ACHN (cell line): ENCODE results near the gene IL19.
"Not testable (repeated sequence)": the region's sequence is repeated elsewhere in the genome, so short reads cannot be mapped to it uniquely, and the experiment has no call there.

Experiments used
- DNase-seq: peaks from one replicate; pipeline ENCODE4 v3.0.0-alpha.2; 2015
- in situ Hi-C: cut with HindIII; loops from 2 replicates; pipeline ENCODE4 v1.10.0; 2017; ENCODE audit warnings: low sequenced_read_pairs, low pct_ligation_motif_present, low pct_unique_long_range_greater_than_20kb

The IL19 gene

DNA sequence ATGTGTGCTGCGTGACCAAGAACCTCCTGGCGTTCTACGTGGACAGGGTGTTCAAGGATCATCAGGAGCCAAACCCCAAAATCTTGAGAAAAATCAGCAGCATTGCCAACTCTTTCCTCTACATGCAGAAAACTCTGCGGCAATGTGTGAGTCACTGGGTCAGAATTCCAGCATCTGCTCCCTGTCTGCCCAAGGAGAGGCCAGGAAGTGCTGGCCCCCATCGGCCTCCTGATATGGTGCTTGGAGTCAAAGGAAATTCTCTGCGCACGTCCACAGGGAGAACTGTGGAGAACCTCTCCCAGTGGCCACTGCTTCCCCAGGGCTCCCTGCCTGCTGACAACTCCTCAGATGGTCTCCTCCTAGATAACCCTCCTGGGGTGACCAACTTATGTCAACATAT, 69.3 kb downstream of the IL19 start:
- in situ Hi-C loops, result no loop called here
- DNase-seq, result peak; percentile 50

GRCh38 chr1:206841609-206842323, 71.2 kb downstream of the IL19 start:
- in situ Hi-C loops, result no loop called here
- DNase-seq, result no peak

DNA sequence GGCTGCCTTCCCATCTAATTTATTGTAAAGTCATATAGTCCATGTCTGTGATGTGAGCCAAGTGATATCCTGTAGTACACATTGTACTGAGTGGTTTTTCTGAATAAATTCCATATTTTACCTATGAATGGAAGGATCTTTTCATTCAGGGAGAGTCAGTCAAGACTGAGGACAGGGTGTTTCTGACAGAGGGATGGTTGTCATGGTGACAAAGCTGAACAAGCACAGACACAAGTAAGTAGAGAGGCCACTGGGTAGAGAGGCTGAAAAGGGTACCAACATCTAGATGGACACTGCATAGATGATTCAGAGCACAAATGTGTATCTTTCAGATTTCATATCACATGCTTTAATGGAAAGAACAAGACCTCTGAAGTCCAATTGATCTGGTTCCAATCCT, 72.3 kb downstream of the IL19 start:
- no peak for DNase-seq
- in situ Hi-C loops, result no loop called here

GRCh38 chr1:206843626-206844025, 73.1 kb downstream of the IL19 start:
- in situ Hi-C loops, result no loop called here

GRCh38 chr1:206846487-206846886, 75.9 kb downstream of the IL19 start:
- in situ Hi-C loops, result no loop called here
- no peak for DNase-seq

More at GRCh38 chr1:206843626-206844025, 73.1 kb downstream of the IL19 start:
- DNase-seq, result no peak

- no peak for DNase-seq
- in situ Hi-C loops, result no loop called here
These were observed 76.8 kb downstream of the IL19 start for GRCh38 chr1:206847337-206847834.

GRCh38 chr1:206847946-206848345, 77.4 kb downstream of the IL19 start:
- DNase-seq, result no peak
- in situ Hi-C loops, result no loop called here

DNA sequence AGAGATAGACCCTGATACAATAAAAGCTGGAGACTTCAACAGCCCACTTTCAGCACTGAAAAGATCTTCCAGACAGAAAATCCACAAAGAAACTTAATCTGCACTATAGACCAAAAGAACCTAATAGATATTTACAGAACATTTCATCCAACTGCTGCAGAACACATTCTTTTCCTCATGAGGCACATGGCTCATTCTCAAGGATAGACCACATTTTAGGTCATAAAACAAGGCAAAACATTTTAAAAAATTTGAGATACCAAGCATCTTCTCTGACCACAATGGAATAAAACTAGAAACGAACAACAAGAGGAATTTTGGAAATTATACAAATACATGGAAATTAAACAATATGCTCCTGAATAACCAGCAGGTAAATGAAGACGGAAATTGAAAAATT, 79.8 kb downstream of the IL19 start:
- DNase-seq, result no peak
- in situ Hi-C loops, result no loop called here

DNA sequence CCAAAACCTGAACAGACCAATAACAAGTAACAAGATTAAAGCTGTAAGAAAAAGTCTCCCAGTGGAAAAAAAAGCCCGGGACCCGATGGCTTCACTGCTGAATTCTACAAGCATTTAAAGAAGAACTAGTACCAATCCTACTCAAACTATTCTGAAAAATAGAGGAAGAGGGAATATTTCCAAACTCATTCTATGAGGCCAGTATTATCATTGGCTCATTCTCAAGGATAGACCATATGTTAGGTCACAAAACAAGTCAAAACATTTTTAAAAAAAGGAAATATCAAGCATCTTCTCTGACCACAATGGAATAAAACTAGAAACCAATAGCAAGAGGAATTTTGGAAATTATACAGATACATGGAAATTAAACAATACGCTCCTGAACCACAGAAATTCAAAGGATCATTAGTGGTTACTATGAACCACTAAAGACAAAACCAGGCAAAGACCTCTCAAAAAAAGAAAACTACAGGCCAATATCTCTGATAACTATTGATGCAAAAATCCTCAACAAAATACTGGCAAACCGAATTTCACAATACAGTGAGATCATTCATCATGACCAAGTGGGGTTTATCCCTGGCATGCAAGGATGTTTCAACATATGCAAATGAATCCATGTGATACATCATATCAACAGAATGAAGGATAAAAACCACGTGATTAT, 80.9 kb downstream of the IL19 start:
- no peak for DNase-seq
- in situ Hi-C loops, result no loop called here

- DNase-seq, in situ Hi-C loops: not testable (repeated sequence)
These were observed 82.1 kb downstream of the IL19 start for GRCh38 chr1:206852662-206853061.

DNA sequence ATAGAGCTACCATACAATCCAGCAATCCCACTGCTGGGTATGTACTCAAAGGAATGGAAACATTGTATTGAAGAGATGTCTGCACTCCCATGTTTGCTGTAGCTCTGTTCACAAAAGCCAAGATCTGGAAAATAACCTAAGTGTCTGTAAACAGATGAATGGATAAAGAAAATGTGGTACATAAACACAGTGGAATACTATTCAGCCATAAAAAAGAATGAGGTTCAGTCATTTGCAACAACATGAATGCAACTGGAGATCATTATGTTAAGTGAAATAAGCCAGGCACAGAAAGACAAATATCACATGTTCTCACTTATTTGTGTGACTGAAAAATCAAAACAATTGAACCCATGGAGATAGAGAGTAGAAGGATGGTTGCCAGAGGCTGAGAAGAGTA, 83.1 kb downstream of the IL19 start:
- DNase-seq, in situ Hi-C loops: not testable (repeated sequence)

DNA sequence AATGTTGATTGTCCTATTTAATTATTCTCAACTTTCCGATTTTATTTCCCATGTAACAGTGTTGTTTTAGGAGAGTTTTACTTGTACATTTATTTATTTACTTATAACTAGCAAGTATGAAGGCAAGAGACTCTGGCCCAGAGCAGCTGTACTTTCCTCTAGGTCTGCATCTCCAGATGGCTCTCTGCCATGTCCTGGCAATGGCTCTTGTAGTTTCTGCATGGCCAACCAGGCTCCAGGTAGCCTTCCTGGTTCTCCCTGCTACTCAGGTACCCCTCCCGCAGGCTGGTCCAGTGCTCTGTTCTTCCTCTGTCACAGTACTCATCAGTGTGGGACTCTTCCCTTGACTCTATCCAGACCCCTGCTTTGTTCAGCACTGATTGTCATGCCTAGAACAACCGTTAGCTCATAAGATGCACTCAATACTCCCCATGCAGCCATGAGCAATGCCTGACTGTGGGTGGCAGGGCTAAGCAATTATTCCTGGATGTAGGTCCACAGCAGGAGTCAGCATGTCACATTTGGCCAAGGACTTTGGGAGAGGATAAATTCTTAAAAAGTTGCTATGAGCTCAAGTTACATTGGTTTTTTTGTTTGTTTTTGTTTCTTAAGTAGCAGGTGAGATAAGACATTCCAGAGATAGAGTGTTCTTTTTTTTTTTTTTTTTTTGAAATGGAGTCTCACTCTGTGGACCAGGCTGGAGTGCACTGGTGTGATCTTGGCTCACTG, 84.0 kb downstream of the IL19 start:
- in situ Hi-C loops, result no loop called here

GRCh38 chr1:206855859-206856258, 85.3 kb downstream of the IL19 start:
- DNase-seq, result no peak
- in situ Hi-C loops, result no loop called here

More for the DNA sequence above, 84.0 kb downstream of the IL19 start:
- no peak for DNase-seq

DNA sequence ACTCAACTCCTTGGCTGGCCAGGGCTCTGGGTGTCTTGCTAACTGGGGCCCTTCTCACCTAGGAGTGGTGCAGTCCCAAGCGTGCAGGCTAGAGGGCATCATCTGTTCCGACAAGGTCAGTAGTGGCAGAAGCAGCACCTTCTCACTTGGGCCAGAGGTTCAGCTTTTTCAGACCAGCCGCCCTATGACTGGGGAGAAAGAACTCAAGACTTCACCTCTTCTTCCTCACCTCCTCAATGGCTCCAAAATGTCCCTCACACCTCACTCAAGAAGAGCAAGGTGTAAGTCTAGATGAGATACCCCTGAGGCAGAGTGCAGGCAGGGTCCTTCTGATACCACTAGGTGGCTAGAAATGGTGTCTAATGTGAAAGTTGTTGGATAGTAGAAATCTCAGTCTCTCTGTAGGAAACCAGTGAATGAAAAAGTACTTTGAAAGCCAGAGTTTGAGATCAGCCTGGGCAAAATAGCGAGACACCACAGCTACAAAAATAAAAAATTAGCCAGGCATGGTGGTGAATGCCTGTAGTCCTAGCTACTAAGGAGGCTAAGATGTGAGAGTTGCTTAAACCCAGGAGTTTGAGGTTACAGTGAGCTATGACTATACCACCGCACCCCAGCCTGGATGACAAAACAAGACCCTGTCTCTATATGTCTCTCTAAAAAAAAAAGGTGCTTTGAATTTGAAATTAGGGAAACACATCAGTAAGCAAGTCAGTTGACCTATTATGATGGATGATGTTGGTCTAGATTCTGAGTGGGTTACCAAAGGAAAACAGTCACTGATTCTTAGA, 86.3 kb downstream of the IL19 start:
- in situ Hi-C loops, result no loop called here
- peak; percentile 10 for DNase-seq

GRCh38 chr1:206859082-206859521, 88.5 kb downstream of the IL19 start:
- DNase-seq, result no peak
- in situ Hi-C loops, result no loop called here

- no peak for DNase-seq
- in situ Hi-C loops, result no loop called here
These were observed 89.6 kb downstream of the IL19 start for GRCh38 chr1:206860165-206860564.

DNA sequence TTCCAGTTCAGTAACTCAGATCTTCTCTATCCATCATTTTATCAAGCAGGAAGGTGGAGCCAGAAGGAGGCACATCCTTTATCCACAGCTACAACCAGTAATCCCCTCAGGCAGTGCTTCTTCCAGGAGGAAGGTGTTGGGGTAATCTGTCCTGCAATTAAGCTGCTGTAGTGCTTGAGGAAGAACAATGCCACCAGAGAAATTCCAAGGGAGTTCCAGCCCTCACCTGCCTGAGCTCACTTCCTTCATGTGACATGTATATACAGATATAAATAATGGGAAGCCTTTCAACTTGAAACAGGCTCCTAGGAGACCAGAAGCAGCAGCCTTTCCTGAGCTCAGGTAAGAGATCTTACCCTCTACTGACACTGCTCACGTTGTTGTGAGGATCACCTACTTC, 92.7 kb downstream of the IL19 start:
- no peak for DNase-seq

DNA sequence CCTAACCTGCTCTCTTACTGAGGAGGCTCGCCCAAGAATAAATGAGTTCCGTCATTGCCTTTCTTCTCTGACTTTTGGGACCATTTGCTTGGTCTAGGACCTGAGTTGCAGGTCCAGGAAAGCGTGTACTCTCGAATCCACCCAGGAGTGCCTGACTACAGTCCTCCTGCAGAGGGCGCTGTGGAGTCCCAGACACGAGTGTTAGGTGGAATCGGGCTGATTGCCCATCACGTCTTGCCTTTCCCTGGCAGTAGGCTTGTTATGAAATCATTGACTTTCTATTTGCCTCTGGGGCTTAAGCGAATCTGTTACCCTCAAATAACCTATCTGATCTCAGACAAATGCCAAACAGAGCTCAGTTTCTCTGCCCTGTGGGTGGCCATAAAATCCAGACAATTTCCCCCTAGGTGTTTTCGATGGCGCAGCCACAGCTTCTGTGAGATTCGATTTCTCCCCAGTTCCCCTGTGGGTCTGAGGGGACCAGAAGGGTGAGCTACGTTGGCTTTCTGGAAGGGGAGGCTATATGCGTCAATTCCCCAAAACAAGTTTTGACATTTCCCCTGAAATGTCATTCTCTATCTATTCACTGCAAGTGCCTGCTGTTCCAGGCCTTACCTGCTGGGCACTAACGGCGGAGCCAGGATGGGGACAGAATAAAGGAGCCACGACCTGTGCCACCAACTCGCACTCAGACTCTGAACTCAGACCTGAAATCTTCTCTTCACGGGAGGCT, 94.5 kb downstream of the IL19 start, which contains the start of gene IL20:
Gene IL20 (plus strand): TSS at position 685 of the 733 bp plus-strand sequence. CDS start 230 bp downstream, outside the sequence.
- peak; percentile 77 for DNase-seq
- in situ Hi-C loops, result no loop called here

More for the DNA sequence above, 92.7 kb downstream of the IL19 start:
- in situ Hi-C loops, result no loop called here
